GM23248 (cell line): Measurements from ENCODE around the gene TLR8. TPM values are rescaled to one million over a fixed set of nuclear protein-coding genes. Genes with fewer than 3 reads are reported as not detected.

ENCODE experiments used
- DNase-seq: peaks from one replicate; pipeline ENCODE4 v3.0.0-alpha.2; 2015
- H2AFZ ChIP-seq: fragments of 200-600 bp; sonication (generic); 2 replicates; pipeline ENCODE4 v1.6.1; 2016; ENCODE audit warnings: antibody characterized with exemption
- H3F3A ChIP-seq: fragments of 200-600 bp; sonication (generic); 2 replicates; pipeline ENCODE4 v1.6.1; 2016; ENCODE audit warnings: mild to moderate bottlenecking, antibody characterized with exemption, mixed run types; ENCODE audit not compliant: insufficient read depth
- H3K27ac ChIP-seq: fragments of 200-600 bp; sonication (generic); 2 replicates; pipeline ENCODE4 v1.5.1; 2016; ENCODE audit warnings: mild to moderate bottlenecking
- H3K27me3 ChIP-seq: fragments of 200-600 bp; sonication (generic); replicated peaks from 2 replicates; pipeline ENCODE4 v1.6.1; 2016; ENCODE audit warnings: mild to moderate bottlenecking; ENCODE audit not compliant: insufficient read depth
- H3K36me3 ChIP-seq: fragments of 200-600 bp; sonication (generic); 2 replicates; pipeline ENCODE4 v1.6.1; 2016; ENCODE audit warnings: low read depth, mild to moderate bottlenecking
- H3K4me1 ChIP-seq: fragments of 200-600 bp; sonication (generic); 2 replicates; pipeline ENCODE4 v1.6.1; 2016; ENCODE audit warnings: mild to moderate bottlenecking; ENCODE audit not compliant: insufficient read depth
- H3K4me2 ChIP-seq: fragments of 200-600 bp; sonication (generic); one replicate; pipeline ENCODE4 v1.6.1; 2016; ENCODE audit warnings: mild to moderate bottlenecking; ENCODE audit not compliant: unreplicated experiment
- H3K4me3 ChIP-seq: fragments of 200-600 bp; sonication (generic); 2 replicates; pipeline ENCODE4 v1.5.1; 2016; ENCODE audit warnings: mild to moderate bottlenecking
- H3K79me2 ChIP-seq: fragments of 200-600 bp; sonication (generic); 2 replicates; pipeline ENCODE4 v1.6.1; 2016; ENCODE audit warnings: mild to moderate bottlenecking; ENCODE audit not compliant: insufficient read depth
- H3K9ac ChIP-seq: fragments of 200-600 bp; sonication (generic); 2 replicates; pipeline ENCODE4 v1.6.1; 2016; ENCODE audit warnings: mild to moderate bottlenecking
- H3K9me2 ChIP-seq: fragments of 200-600 bp; sonication (generic); 2 replicates; pipeline ENCODE4 v1.6.1; 2016; ENCODE audit warnings: mixed run types, mild to moderate bottlenecking, moderate library complexity; ENCODE audit not compliant: insufficient read depth
- H3K9me3 ChIP-seq: fragments of 200-600 bp; sonication (generic); one replicate; pipeline ENCODE4 v1.6.1; 2017; ENCODE audit warnings: low read depth
- H4K20me1 ChIP-seq: fragments of 200-600 bp; sonication (generic); 2 replicates; pipeline ENCODE4 v1.6.0; 2016; ENCODE audit not compliant: insufficient read depth
- EZH2 ChIP-seq: fragments of 200-600 bp; sonication (generic); IDR thresholded peaks from 2 replicates; pipeline ENCODE4 v1.6.1; 2018; ENCODE audit warnings: antibody characterized with exemption, mild to moderate bottlenecking; ENCODE audit not compliant: insufficient read depth, poor library complexity, severe bottlenecking
- EZH2phosphoT487 ChIP-seq: fragments of 200-600 bp; sonication (generic); IDR thresholded peaks from 2 replicates; pipeline ENCODE4 v1.6.1; 2018; ENCODE audit warnings: antibody characterized with exemption, moderate library complexity, mild to moderate bottlenecking, low read depth; ENCODE audit not compliant: insufficient read depth
- WGBS, 2 experiments: methylation state at CpG; one replicate each; pipeline ENCODE4 v1.1.6; 2015 to 2017; ENCODE audit warnings: low lambda C conversion rate in 2 of 2, low coverage in 1 of 2; ENCODE audit errors: missing lambda C conversion rate in 2 of 2; 5-methylcytosine and 5-hydroxymethylcytosine counted together
- in situ Hi-C: fragments of 300-500 bp; cut with MboI; formaldehyde crosslinking; loops from 2 replicates; pipeline ENCODE4 v1.15.0; 2020
- polyA plus RNA-seq: library from polyadenylated mRNA; unstranded; fragments of >200 nt; fragmentation: Nextera tagmentation; extraction: Ambion mirVana; gene quantifications from 2 replicates; pipeline ENCODE4 v1.2.1, GENCODE V29; 2016
- total RNA-seq: library from RNA; depleted of rRNA; stranded (reverse); fragments of >200 nt; shearing (Covaris generic); gene quantifications from 2 replicates; pipeline ENCODE4 v1.2.3, GENCODE V29; 2014

The TLR8 gene
- total and polyA plus RNA-seq, 2 experiments from 2014 or later = not detected

GRCh38 chrX:12949205-12949926, 42.9 kb downstream of the TLR8 start:
- peak overlapping the region; percentile 100 for H3K27ac ChIP-seq
- H3K9ac ChIP-seq = peak overlapping the region; percentile 85
- in situ Hi-C loops = no loop called here
- H2AFZ ChIP-seq = peak overlapping the region; percentile 71
- H3K4me1 ChIP-seq = peaks cover 27% of the 10 kb centered on the region
- H3K4me2 ChIP-seq = peak overlapping the region; percentile 65
- peak; percentile 52 for DNase-seq
- no peaks in the 10 kb centered on the region for H3K36me3 ChIP-seq
- no peak for TF ChIP-seq EZH2phosphoT487
- TF ChIP-seq EZH2 = no peak
- no peaks in the 10 kb centered on the region for H3K79me2 ChIP-seq
- WGBS, 2 experiments = 45 to 47% methylated on average over 5 of the region's 5 CpGs
- H4K20me1 ChIP-seq = no peaks in the 10 kb centered on the region
- no peaks in the 10 kb centered on the region for H3K9me2 ChIP-seq
- no peaks in the 10 kb centered on the region for H3K27me3 ChIP-seq
- H3K4me3 ChIP-seq = 0 out of 2 replicates have a peak overlapping the region, but pooled peaks have one; percentile 1
- no peaks in the 10 kb centered on the region for H3K9me3 ChIP-seq
- H3F3A ChIP-seq = peaks cover 17% of the 10 kb centered on the region; the same call in 1 of the 2 replicates

GRCh38 chrX:12949927-12950656, 43.7 kb downstream of the TLR8 start:
- no peaks in the 10 kb centered on the region for H3K27me3 ChIP-seq
- H3K4me1 ChIP-seq = peaks cover 27% of the 10 kb centered on the region
- no peaks in the 10 kb centered on the region for H3K36me3 ChIP-seq
- no peaks in the 10 kb centered on the region for H3K9me3 ChIP-seq
- H2AFZ ChIP-seq = peak overlapping the region; percentile 71
- peak overlapping the region; percentile 65 for H3K4me2 ChIP-seq
- no peaks in the 10 kb centered on the region for H4K20me1 ChIP-seq
- WGBS, 2 experiments = 15 to 18% methylated on average over 8 to 11 of the region's 11 CpGs
- H3K9ac ChIP-seq = peak overlapping the region; percentile 85
- H3K9me2 ChIP-seq = no peaks in the 10 kb centered on the region
- in situ Hi-C loops = no loop called here
- no peaks in the 10 kb centered on the region for H3K79me2 ChIP-seq
- H3F3A ChIP-seq = peaks cover 17% of the 10 kb centered on the region; the same call in 1 of the 2 replicates
- 0 out of 2 replicates have a peak overlapping the region, but pooled peaks have one; percentile 1 for H3K4me3 ChIP-seq
- TF ChIP-seq EZH2 (no peak), EZH2phosphoT487 (no peak)
- DNase-seq = peak; percentile 90
- peak overlapping the region; percentile 100 for H3K27ac ChIP-seq

DNA sequence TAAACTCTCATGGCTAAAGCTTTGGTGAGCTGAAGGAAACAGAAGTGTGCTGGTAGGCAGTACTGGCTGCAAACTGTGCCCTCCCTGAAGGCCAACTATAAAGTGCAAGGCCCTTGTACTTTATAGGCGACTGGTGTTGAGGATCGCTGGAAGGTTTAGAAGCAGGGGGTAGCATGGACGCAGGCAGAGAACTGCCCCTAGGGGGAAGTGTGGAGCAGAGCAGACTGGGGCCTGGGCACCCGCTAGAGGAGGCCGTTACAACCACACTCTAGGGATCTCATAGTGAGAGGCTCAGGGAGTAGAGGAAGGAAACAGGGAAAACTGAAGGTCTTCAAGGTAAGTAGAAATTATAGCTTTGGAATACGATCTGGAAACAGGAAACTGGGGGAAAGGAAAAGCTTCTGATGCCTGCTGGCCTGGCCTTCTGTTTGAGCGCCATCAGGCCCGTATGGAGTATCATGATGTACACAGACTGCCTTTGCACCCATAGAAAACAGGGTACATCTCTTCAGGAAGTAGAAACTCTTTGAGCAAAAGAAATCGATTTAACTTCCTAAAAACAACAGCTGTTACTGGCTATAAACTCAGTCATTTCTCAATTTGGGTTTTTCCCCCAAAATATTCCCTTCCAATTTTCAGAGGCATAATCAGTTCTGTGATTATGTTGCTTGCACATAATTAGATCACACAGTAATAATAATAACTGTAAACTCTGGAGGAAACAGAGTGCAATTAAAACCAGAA, 44.6 kb downstream of the TLR8 start:
- Histone ChIP-seq H3K4me3 (no peak overlapping the region), H3K27ac (peak overlapping the region; percentile 100), H3K4me2 (no peak overlapping the region), H3F3A (peaks cover 17% of the 10 kb centered on the region; the same call in 1 of the 2 replicates), H3K79me2 (no peaks in the 10 kb centered on the region), H4K20me1 (no peaks in the 10 kb centered on the region), H3K9me2 (no peaks in the 10 kb centered on the region), H3K4me1 (peaks cover 31% of the 10 kb centered on the region), H3K9ac (peak overlapping the region; percentile 61), H3K27me3 (no peaks in the 10 kb centered on the region), H3K9me3 (no peaks in the 10 kb centered on the region), H3K36me3 (no peaks in the 10 kb centered on the region), H2AFZ (peak overlapping the region; percentile 71)
- peak; percentile 3 for DNase-seq
- in situ Hi-C loops = no loop called here
- WGBS, 2 experiments = 81 to 84% methylated on average over 8 to 9 of the region's 9 CpGs
- no peak for TF ChIP-seq EZH2

- peaks cover 17% of the 10 kb centered on the region; the same call in 1 of the 2 replicates for H3F3A ChIP-seq
- H2AFZ ChIP-seq = no peak overlapping the region
- H3K4me3 ChIP-seq = no peak overlapping the region
- H3K9me3 ChIP-seq = no peaks in the 10 kb centered on the region
- in situ Hi-C loops = no loop called here
- no peaks in the 10 kb centered on the region for H4K20me1 ChIP-seq
- H3K9me2 ChIP-seq = no peaks in the 10 kb centered on the region
- TF ChIP-seq EZH2phosphoT487 (no peak), EZH2 (no peak)
- DNase-seq = no peak
- H3K27me3 ChIP-seq = no peaks in the 10 kb centered on the region
- H3K36me3 ChIP-seq = no peaks in the 10 kb centered on the region
- WGBS, 2 experiments = 90 to 94% methylated on average over 5 of the region's 5 CpGs
- H3K4me1 ChIP-seq = peaks cover 37% of the 10 kb centered on the region
- no peak overlapping the region for H3K9ac ChIP-seq
- H3K4me2 ChIP-seq = no peak overlapping the region
- no peak overlapping the region for H3K27ac ChIP-seq
- H3K79me2 ChIP-seq = no peaks in the 10 kb centered on the region
Measured at GRCh38 chrX:12951595-12951975, 45.2 kb downstream of the TLR8 start.
